Upper lobe of left lung (tissue), 4 donors: ENCODE results near the gene MRO.

Experiments
- EP300 ChIP-seq, 4 donors: sonication (generic); formaldehyde crosslinking; IDR thresholded peaks; one replicate each; pipeline ENCODE4 v1.5.1; 2017; ENCODE audit warnings: antibody characterized with exemption in 4 of 4, control low read depth in 2 of 4
- POLR2A ChIP-seq, 4 donors: fragments of 450-650 bp; IDR thresholded peaks; one replicate each; pipeline ENCODE4 v1.5.1; 2016 to 2017; ENCODE audit warnings: antibody characterized with exemption in 4 of 4, mild to moderate bottlenecking in 2 of 4
- POLR2AphosphoS5 ChIP-seq, 2 donors: sonication (generic); formaldehyde crosslinking; IDR thresholded peaks; one replicate each; pipeline ENCODE4 v1.5.1; 2017; ENCODE audit warnings: antibody characterized with exemption in 2 of 2
- TF ChIP-seq, protein P1 (sequence below), 6 experiments: fragments of 450-650 bp in 4 of 6; fragments of 200-600 bp in 2 of 6; sonication (generic) in 2 of 6; IDR thresholded peaks; one replicate each; pipeline ENCODE4 v1.5.1; 2016 to 2019; ENCODE audit warnings: antibody characterized with exemption in 6 of 6

DNA sequence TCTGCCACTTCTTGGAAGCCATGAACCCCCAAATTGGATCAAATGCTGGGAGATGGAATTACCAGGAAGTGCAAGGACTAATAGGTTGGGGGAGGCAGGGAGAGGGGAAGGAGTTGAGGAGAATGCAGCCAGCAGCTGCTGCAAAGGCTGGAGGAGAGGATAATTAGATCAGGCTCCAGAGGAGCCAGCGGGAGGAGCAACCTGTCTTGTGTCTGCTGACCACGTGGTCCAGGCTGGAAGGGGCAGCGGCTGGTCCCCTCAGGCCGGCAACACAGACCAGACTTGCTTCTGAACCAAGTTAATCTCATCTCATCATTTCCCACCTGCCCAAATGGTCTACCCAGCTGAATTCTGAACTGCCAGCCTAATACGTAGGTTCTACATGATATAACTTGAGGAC is 68.3 kb downstream of the MRO start:
- TF ChIP-seq POLR2AphosphoS5 (IDR thresholded peaks at IDR 0.05), result no peak
- TF ChIP-seq, protein P1, sequence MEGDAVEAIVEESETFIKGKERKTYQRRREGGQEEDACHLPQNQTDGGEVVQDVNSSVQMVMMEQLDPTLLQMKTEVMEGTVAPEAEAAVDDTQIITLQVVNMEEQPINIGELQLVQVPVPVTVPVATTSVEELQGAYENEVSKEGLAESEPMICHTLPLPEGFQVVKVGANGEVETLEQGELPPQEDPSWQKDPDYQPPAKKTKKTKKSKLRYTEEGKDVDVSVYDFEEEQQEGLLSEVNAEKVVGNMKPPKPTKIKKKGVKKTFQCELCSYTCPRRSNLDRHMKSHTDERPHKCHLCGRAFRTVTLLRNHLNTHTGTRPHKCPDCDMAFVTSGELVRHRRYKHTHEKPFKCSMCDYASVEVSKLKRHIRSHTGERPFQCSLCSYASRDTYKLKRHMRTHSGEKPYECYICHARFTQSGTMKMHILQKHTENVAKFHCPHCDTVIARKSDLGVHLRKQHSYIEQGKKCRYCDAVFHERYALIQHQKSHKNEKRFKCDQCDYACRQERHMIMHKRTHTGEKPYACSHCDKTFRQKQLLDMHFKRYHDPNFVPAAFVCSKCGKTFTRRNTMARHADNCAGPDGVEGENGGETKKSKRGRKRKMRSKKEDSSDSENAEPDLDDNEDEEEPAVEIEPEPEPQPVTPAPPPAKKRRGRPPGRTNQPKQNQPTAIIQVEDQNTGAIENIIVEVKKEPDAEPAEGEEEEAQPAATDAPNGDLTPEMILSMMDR (IDR thresholded peaks at IDR 0.05), result no peak
- no peak for TF ChIP-seq EP300 (IDR thresholded peaks at IDR 0.05)
- TF ChIP-seq POLR2A (IDR thresholded peaks at IDR 0.05), result no peak
